DMS153 treated with DMSO at 0.1 percent for 48 hours (cell line): ENCODE measurements around the gene RPL9.
"Not testable (repeated sequence)": the region's sequence is repeated elsewhere in the genome, so short reads cannot be mapped to it uniquely, and the experiment has no call there.

ENCODE experiments used
- DNase-seq: peaks from one replicate; lab custom pipeline; 2025; ENCODE audit not compliant: unreplicated experiment; lab: John Stamatoyannopoulos, UW

Gene RPL9

GRCh38 chr4:39467464-39467863 lies 8.7 kb upstream of the RPL9 start:
- no peak for DNase-seq

- DNase-seq = no peak
Measured at GRCh38 chr4:39466747-39467146, 8.0 kb upstream of the RPL9 start.

- no peak for DNase-seq
Measured at GRCh38 chr4:39464886-39465501, 6.3 kb upstream of the RPL9 start.

- DNase-seq = not testable (repeated sequence)
Measured at GRCh38 chr4:39458161-39458504, 589 bp downstream of the RPL9 start.

GRCh38 chr4:39456946-39457763 lies 1.6 kb downstream of the RPL9 start:
- no peak for DNase-seq

- no peak for DNase-seq
Measured at GRCh38 chr4:39455486-39455885, 3.2 kb downstream of the RPL9 start.

- DNase-seq = no peak
Measured at GRCh38 chr4:39453738-39454137, 5.0 kb downstream of the RPL9 start.

- no peak for DNase-seq
Measured at GRCh38 chr4:39452860-39453587, 5.7 kb downstream of the RPL9 start.

GRCh38 chr4:39452153-39452859 lies 6.4 kb downstream of the RPL9 start:
- DNase-seq = no peak

GRCh38 chr4:39451423-39452023 lies 7.2 kb downstream of the RPL9 start:
- no peak for DNase-seq

GRCh38 chr4:39450618-39451017 lies 8.1 kb downstream of the RPL9 start:
- no peak for DNase-seq

GRCh38 chr4:39446842-39447573 lies 11.7 kb downstream of the RPL9 start:
- DNase-seq = no peak

GRCh38 chr4:39446483-39446841 lies 12.3 kb downstream of the RPL9 start:
- no peak for DNase-seq

GRCh38 chr4:39442998-39443397 lies 15.7 kb downstream of the RPL9 start:
- no peak for DNase-seq

- no peak for DNase-seq
Measured at GRCh38 chr4:39441593-39441992, 17.1 kb downstream of the RPL9 start.

- DNase-seq = no peak
Measured at GRCh38 chr4:39435659-39436563, 22.8 kb downstream of the RPL9 start.

- DNase-seq = no peak
Measured at GRCh38 chr4:39433878-39434492, 24.7 kb downstream of the RPL9 start.

GRCh38 chr4:39429476-39430334 lies 29.0 kb downstream of the RPL9 start:
- DNase-seq = no peak
